Neural crest cell (in vitro differentiated cells): ENCODE measurements around the gene KRI1. TPM values are rescaled to one million over a fixed set of nuclear protein-coding genes. Genes with fewer than 3 reads are reported as not detected.
"Not testable (repeated sequence)": the region's sequence is repeated elsewhere in the genome, so short reads cannot be mapped to it uniquely, and the experiment has no call there.

ENCODE experiments used
- DNase-seq: peaks from one replicate; pipeline ENCODE4 v3.0.0; 2021; ENCODE audit warnings: low read depth, mixed read lengths, low spot score
- H3K27ac Mint-ChIP-seq: one replicate; pipeline ENCODE4 v1.8.0; 2021; ENCODE audit warnings: mild to moderate bottlenecking, mixed read lengths; ENCODE audit not compliant: unreplicated experiment
- H3K27me3 Mint-ChIP-seq: 2 replicates; pipeline ENCODE4 v1.8.0; 2021; ENCODE audit warnings: low read depth, mild to moderate bottlenecking, mixed read lengths
- H3K36me3 Mint-ChIP-seq: 2 replicates; pipeline ENCODE4 v1.8.0; 2021; ENCODE audit warnings: low read depth, mild to moderate bottlenecking, mixed read lengths
- H3K4me1 Mint-ChIP-seq: 2 replicates; pipeline ENCODE4 v1.8.0; 2021; ENCODE audit warnings: mixed read lengths
- H3K4me3 Mint-ChIP-seq: one replicate; pipeline ENCODE4 v1.8.0; 2021; ENCODE audit warnings: mild to moderate bottlenecking, mixed read lengths
- H3K9me3 Mint-ChIP-seq: 2 replicates; pipeline ENCODE4 v1.8.0; 2021; ENCODE audit warnings: mixed read lengths
- total RNA-seq: library from RNA; stranded (reverse); gene quantifications from 2 replicates; pipeline ENCODE4 v1.2.1, GENCODE V29; 2021
- TF ChIP-seq, protein P1 (sequence below): fragments of 200-600 bp; sonication (generic); conservative IDR thresholded peaks from 2 replicates; pipeline ENCODE4 v1.5.0; 2021; ENCODE audit warnings: antibody characterized with exemption, mild to moderate bottlenecking

KRI1 gene
- total RNA-seq, 1 donor from 2014 or later, result 41.2 TPM

DNA sequence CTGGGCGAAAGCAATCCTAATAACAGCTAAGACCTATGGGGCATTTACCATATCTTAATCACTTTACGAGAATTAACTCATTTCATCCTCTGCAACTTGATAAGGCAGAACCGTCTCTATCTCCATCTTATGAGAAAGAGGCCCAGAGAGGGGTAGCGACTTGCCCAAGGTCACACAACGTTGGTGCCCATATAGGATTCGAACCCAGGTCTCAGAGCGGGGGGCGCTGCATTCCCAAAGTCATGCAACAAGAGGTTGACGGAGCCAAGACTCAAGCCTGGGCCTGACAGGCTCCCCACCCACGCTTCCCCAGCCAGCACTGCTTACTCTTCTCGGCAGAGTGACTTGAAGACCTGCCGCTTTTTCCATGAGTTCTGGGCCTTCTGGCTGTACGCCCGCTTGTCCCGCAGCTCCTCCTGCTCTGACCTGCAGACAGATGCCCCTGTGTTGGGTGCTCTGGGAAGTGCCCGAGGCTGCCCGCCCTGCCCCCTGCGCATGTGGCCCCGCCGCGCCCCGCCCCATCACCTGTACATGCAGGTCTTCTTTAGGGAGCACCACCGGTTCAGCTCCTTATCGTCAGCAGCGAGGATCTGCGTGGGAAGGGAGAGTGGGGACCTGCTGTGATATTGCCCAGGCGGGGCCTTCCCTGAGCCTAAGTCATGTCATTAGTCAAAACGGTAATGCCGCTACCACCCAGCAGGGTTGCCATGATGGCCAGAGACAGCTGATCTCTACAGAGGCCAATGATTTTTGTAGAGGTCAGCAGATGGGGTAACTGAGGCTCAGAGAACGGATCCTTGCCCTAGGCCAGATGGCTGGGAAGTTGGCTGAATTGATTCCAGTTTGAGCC, 10.8 kb downstream of the KRI1 start:
- no peaks in the 10 kb centered on the region for H3K9me3 Mint-ChIP-seq
- no peaks in the 10 kb centered on the region for H3K27me3 Mint-ChIP-seq
- TF ChIP-seq, protein P1, sequence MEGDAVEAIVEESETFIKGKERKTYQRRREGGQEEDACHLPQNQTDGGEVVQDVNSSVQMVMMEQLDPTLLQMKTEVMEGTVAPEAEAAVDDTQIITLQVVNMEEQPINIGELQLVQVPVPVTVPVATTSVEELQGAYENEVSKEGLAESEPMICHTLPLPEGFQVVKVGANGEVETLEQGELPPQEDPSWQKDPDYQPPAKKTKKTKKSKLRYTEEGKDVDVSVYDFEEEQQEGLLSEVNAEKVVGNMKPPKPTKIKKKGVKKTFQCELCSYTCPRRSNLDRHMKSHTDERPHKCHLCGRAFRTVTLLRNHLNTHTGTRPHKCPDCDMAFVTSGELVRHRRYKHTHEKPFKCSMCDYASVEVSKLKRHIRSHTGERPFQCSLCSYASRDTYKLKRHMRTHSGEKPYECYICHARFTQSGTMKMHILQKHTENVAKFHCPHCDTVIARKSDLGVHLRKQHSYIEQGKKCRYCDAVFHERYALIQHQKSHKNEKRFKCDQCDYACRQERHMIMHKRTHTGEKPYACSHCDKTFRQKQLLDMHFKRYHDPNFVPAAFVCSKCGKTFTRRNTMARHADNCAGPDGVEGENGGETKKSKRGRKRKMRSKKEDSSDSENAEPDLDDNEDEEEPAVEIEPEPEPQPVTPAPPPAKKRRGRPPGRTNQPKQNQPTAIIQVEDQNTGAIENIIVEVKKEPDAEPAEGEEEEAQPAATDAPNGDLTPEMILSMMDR, result peak; percentile 34
- no peak overlapping the region for H3K4me3 Mint-ChIP-seq
- no peak for DNase-seq
- peaks cover 7% of the 10 kb centered on the region for H3K36me3 Mint-ChIP-seq
- no peak overlapping the region for H3K27ac Mint-ChIP-seq
- H3K4me1 Mint-ChIP-seq, result no peaks in the 10 kb centered on the region

DNA sequence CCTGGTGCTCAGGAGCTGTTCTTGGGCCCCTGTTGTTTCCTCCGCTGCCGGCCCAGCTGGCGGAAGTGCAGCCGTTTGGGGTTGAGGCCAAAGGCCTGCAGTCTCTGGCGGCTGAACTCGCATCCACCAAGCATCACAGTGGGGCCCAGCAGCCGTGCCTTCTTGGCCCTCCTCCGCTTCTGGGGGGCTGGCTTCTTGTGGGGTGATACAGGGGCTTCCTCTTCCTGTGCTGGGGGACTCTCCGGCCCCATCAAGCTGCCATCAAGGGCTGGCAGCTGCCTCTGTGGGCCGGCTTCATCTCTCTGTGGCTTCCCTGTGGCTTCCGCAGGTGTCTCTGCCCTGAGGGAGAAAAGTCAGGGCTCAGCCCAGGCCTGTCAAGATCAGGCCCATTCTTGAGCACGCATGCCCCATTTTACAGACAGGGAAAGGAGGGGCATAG, 11.8 kb downstream of the KRI1 start:
- H3K4me3 Mint-ChIP-seq, result no peak overlapping the region
- H3K27me3 Mint-ChIP-seq, result no peaks in the 10 kb centered on the region
- no peak overlapping the region for H3K27ac Mint-ChIP-seq
- H3K9me3 Mint-ChIP-seq, result no peaks in the 10 kb centered on the region
- DNase-seq, result no peak
- H3K4me1 Mint-ChIP-seq, result no peaks in the 10 kb centered on the region
- TF ChIP-seq, protein P1, result no peak
- H3K36me3 Mint-ChIP-seq, result peaks cover 7% of the 10 kb centered on the region

DNA sequence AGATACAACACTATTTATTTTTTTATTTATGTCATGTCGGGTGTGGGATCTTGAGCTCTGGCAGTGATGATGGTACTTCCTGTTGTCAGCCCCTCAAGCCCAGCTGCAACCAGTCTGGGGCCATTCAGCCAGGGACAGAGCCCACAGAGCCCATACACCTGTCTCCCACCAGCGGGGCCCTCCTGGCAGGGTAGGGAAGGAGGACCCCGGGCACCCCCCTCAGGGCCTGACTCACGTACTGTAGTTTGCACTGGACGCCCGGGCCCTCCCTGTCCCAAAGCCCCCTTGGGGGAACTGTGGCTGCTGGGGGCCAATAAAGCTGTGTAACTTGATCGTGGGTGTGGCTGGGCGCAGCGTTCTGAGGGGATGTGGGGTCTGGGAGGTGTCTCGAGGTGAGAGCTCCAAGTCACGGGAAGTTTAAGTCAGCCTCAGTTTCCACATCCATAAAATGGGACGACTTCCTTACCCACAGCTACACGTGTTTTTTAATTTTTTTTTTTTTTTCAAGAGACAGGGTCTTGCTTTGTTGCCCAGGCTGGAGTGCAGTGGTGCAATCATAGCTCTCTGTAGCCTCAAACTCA, 12.6 kb downstream of the KRI1 start:
- Mint-ChIP-seq H3K36me3 (peaks cover 5% of the 10 kb centered on the region), H3K27me3 (no peaks in the 10 kb centered on the region), H3K27ac (no peak overlapping the region), H3K9me3 (no peaks in the 10 kb centered on the region), H3K4me1 (no peaks in the 10 kb centered on the region), H3K4me3 (no peak overlapping the region)
- TF ChIP-seq, protein P1, result no peak
- DNase-seq, result no peak

DNA sequence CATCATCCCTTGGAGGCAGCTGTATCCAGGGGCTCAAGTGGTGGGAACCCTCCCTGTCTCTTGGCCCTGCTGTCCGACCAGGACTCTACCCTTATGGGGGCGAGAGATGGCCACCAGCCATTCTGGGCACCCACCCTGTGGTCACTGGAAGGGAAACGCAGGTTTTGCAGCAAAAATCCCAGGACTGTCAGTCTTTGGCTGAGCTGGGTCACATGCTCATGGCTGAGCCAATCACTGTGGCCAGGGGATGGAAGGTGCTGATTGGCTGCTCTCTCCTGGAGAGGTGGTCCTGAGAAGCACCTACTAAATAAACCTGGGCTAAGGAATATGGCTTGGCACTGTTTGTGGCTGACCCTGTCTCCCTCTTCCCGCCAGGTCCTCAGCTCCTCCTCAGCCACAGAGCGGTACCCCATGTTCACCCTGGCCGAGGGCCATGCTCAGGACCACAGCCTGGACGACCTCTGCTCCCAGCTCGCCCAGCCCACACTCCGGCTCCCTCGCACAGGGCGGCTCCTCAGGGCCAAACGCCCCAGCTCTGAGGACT, 13.2 kb downstream of the KRI1 start:
- no peaks in the 10 kb centered on the region for H3K4me1 Mint-ChIP-seq
- TF ChIP-seq, protein P1, result no peak
- no peaks in the 10 kb centered on the region for H3K9me3 Mint-ChIP-seq
- peaks cover 3% of the 10 kb centered on the region for H3K36me3 Mint-ChIP-seq
- no peaks in the 10 kb centered on the region for H3K27me3 Mint-ChIP-seq
- no peak overlapping the region for H3K4me3 Mint-ChIP-seq
- DNase-seq, result no peak
- no peak overlapping the region for H3K27ac Mint-ChIP-seq

DNA sequence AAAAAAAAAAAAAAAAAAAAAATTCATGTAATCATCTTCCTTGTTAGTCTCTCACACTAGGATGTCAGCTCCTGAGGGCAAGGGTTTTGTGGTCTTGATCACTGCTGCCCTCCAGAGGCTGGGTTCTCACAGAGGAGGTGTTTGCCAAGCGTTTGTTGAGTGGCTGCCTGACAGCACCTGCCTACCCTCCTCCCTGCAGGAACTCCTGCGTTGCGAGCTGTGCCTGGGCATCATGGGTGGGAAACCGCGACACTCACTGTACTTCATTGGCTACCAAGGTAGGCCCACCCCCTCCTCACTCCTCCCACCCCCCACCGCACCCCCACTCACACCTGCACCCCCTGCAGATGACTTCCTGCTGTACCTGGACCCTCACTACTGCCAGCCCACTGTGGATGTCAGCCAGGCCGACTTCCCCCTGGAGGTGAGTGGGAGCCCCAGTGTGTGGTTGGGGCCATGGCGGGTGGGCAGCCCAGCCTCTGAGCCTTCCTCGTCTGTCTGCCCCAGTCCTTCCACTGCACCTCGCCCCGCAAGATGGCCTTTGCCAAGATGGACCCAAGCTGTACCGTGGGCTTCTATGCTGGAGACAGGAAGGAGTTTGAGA, 14.0 kb downstream of the KRI1 start:
- DNase-seq, result no peak

DNA sequence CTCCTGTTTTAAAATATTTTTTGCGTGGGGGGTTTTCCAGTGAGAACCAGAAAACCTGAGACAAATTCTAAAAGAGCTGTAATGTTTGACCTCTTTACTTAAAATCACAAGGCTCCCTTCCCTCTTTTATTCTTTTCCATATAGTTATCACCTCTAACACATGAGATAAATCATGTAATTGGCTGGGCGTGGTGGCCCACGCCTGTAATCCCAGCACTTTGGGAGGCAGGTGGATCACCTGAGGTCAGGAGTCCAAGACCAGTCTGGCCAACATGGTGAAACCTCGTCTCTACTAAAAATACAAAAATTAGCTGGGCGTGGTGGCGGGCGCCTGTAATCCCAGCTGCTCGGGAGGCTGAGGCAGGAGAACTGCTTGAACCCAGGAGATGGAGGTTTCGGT, 14.8 kb downstream of the KRI1 start:
- DNase-seq, H3K27me3 Mint-ChIP-seq, H3K4me3 Mint-ChIP-seq, H3K27ac Mint-ChIP-seq, H3K9me3 Mint-ChIP-seq, H3K36me3 Mint-ChIP-seq, H3K4me1 Mint-ChIP-seq: not testable (repeated sequence)

More for the DNA sequence above, 14.0 kb downstream of the KRI1 start:
- no peaks in the 10 kb centered on the region for H3K27me3 Mint-ChIP-seq
- TF ChIP-seq, protein P1, result no peak
- no peaks in the 10 kb centered on the region for H3K4me1 Mint-ChIP-seq
- H3K27ac Mint-ChIP-seq, result no peak overlapping the region
- peaks cover 3% of the 10 kb centered on the region for H3K36me3 Mint-ChIP-seq
- H3K4me3 Mint-ChIP-seq, result peak overlapping the region; percentile 27
- H3K9me3 Mint-ChIP-seq, result no peaks in the 10 kb centered on the region
